Left ventricle myocardium superior (tissue), 1 donor: ENCODE measurements around the gene RIMBP3B. TPM values are rescaled to one million over a fixed set of nuclear protein-coding genes. Genes with fewer than 3 reads are reported as not detected.
"Not testable (repeated sequence)": the region's sequence is repeated elsewhere in the genome, so short reads cannot be mapped to it uniquely, and the experiment has no call there.

Source experiments
- ATAC-seq: fragments of 200-7000 bp; cut with Tn5 transposase; one replicate; pipeline ENCODE4 v1.9.1; 2020; ENCODE audit warnings: mild to moderate bottlenecking, moderate library complexity
- DNase-seq: peaks from one replicate; pipeline ENCODE4 v3.0.0-alpha.2; 2020
- intact Hi-C: fragments of 100-400 bp; cut with micrococcal nuclease; formaldehyde crosslinking; loops from one replicate; pipeline ENCODE4 v1.11.0; 2022
- total RNA-seq: library from RNA; stranded (reverse); fragmentation: NEBNext Ultra II Directional; extraction: Animal tissue kit (Norgen Biotek cat#: 25700); gene quantifications from one replicate; pipeline ENCODE4 v1.2.1, GENCODE V29; 2021
- donor health status: DM: no; HTN: yes; CAD: no; lungs with severe emphysema.

Gene RIMBP3B
- total RNA-seq, 1 donor from 2014 or later: 0.05 TPM

DNA sequence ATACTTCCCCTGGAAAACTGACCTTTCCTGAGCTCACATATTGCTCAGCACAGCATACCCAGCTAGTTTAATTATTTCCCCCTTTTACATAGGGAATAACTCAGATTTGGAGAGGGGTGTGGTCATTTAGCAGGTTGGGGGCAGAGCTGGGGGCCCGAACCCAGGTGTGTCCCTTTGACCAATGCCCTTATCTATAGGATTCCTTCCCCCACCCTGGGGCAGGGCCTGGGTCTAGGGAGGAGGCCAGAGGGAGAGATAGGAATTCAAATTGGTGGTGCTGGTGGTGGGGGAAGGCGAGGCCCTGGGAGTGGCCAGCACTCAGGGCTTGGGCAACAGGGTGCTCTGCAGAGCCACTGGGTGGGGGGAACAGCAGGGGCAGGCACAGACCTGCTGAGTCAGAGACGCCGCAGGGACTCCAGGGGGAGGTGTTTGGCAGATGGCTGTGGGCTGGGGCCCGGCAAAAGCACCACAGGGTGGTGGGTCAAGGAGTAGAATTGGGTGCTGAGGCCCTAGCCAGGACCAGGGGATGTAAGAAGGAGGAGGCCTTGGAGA lies 19.3 kb downstream of the RIMBP3B start:
- DNase-seq, ATAC-seq, intact Hi-C loops: not testable (repeated sequence)

DNA sequence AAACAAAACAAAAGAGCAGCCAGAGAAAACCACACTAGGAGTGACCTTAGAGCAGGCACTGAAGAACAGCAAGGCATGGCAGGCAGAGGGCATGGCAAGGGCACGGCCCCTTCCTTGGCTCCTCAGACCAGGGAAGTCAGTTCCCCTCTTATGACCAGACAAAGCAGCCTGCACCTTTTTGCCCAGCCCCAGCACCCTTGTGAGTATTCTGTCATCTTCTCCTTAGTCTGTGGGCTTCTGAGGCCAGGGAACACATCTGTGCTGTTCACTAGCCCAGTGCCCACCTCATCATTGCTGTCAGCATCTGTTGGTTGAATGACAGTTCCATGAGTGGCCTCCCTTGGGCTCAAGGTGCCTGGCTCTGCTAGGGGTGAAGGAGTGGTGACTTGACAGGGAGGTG lies 23.6 kb downstream of the RIMBP3B start:
- DNase-seq, ATAC-seq, intact Hi-C loops: not testable (repeated sequence)

DNA sequence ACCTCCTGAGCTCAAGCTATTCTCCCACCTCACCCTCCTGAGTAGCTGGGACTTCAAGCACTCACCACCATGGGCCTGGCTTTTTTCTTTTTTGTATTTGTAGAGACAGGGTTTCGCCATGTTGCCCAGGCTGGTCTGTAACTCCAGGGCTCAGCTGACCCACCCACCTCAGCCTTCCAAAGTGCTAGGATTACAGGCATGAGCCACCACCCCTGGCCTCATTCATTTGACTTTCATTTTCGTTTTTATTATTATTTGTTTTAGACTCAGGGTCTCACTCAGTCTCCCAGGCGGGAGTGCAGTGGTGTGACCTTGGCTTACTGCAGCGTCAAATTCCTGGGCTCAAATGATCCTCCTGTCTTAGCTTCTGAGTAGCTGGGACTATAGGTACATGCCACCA lies 24.2 kb downstream of the RIMBP3B start:
- intact Hi-C loops, DNase-seq, ATAC-seq: not testable (repeated sequence)

DNA sequence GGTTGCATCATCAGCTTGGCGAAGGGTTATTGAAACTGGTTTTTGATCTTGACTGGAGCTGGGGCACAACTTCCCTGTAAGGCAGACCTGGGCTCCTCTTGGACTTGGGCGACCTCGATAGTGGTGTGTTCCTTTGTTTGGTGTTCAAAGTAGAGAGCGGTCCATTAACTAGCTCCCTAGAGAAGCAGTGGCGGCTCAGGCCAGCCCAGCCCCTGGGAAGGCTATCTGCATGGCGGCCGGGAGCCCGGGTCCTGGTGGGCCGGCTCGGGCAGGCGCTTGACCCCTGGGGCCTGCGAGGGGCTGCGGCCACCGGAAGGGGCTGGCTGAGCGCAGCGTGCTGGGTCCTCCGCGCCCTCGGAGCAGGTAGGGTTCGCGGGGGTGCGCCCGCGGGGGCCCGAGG lies 32.8 kb downstream of the RIMBP3B start:
- peak; percentile 15 for ATAC-seq
- intact Hi-C loops, DNase-seq: not testable (repeated sequence)

DNA sequence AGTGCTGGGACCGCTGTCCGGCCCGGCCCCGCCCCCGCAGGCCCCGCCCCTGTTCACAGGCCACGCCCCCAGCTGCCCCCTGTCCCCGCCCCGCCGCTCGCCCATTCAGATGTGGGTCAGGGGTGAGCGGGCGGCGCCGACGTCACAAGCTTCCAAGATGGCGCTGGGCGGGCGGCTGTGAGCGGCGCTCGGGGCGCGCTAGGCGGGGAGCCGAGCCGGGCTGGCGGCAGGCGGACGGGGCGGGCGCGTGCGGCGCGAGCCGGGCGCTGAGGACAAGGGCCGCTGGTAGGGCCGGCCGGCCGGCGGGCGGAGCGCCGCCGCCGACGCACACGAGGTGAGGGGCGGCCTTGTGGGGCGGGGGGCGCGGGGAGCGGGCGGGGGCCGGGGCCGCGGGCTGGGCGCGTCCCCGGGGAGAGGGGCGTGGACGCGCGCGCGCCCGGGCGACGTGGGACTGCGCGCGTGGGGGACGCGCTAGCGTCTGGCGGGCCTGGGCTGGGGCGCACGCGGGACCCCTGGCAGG lies 33.7 kb downstream of the RIMBP3B start, which contains the start of gene HIC2:
Gene HIC2, plus strand, starts transcription at position 145 of the 520 bp plus-strand sequence. CDS start 25,461 bp downstream, outside the sequence.
- DNase-seq, intact Hi-C loops: not testable (repeated sequence)
- peak; percentile 97 for ATAC-seq

DNA sequence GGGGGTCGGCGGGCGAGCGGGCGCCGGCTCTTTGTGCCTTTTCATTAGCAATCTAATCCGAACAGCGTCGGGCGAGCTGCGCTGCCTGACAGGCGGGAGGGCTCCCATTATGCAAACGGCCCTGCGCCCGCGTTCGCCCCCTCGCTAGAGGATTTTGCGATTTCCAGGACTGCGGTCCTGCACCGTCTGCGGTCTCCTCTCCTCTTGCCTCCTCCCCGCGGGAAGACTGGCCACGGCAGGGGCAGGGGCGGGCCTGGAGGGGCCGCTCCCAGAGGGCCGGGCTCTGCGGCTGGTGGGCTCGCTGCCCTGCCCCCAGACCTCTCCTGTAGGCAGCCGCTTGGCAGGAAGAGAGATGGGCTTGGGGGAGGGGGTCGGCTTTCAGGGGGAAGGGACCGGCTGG lies 34.3 kb downstream of the RIMBP3B start:
- intact Hi-C loops: not testable (repeated sequence)
- peak; percentile 15 for ATAC-seq
- DNase-seq: peak; percentile 52

DNA sequence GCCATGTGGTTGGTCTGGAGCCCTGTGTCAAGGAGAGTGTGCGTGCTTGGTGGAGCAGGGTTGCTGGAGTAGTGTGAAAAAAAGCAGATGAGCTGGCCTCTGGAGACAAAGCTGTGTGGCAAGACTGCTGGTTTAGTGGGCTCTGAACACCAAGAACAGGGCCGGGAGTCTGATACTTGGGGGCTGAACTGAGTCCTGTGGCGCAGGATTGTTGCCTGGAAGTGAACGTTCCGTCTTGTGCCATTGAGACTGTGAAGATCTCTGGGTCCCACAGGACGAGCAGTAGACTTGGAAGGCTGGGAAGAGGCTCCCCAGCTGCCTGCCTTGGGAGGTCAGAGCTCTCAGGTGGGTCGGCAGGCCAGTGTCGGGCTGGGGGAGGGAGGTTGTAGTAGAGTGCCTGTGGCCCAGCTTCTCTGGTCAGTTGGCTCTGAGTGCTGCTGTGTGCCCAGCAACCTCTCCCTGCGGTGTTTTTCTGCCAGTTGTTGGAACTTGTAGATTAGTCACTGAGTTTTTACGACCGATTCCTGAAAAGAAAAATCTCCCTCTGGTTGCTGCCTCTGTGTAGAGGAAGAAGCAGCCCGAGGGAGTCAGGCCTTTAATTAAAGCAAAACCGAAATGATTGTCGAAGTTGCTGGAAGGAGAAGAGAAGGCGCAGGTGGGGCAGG lies 35.6 kb downstream of the RIMBP3B start:
- intact Hi-C loops, DNase-seq, ATAC-seq: not testable (repeated sequence)

DNA sequence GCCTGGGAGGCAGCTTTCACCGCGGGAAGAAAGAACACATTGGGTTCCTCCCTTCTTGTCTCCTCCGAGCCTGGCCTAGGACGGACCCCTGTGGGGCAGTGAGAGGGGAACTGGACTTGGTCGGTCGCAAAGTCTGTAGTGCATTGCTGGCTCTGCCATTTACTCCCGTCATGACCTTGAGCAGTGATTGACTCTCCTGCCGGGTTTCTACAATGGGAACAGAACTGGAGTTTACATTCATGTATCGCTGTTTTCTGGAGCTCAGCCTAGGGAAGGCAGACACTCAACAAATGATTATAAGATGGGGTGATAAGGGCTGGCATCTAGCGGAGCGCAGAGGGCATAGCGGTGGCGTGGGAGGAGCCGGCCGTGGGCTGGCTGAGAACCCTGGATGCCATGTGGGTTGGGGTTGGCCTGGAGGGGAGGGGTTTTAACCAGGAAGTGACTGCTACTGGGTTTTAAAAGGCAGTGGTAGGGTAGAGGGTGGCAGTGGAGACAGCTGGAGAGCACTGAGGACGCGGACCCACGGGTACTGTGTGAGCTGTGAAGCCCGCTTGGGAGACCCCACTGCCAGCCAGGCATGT lies 36.7 kb downstream of the RIMBP3B start:
- intact Hi-C loops, DNase-seq: not testable (repeated sequence)
- ATAC-seq: peak; percentile 8

DNA sequence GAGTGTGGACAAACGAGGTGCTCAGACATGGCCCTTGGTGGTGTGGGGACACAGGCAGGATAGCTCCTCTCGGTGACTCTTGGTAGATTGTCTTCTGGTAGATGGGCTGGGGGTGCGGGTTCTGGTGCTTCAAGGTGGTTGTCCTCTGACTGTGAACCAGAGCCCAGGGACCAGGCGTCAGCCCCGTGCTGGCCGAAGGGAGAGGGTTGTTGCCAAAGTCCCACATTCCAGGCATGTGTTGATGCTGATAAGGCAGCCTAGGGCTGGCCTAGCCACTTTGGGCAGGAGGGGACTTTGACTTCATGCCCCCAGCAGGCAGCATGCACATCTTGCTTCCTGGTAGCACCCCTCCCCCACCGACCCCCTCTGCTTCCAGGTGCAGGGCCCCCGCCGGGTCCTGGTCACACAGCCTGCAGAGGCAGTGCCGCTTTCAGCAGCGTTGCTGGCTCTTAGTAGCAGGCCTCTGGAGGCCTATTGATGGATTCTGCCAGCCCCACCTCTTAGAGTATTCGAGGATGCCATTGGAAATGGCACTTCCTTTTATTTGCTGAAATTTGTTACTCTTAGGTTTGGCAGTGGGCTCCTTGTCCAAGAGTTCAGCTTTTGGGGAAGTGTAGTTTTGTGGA lies 40.6 kb downstream of the RIMBP3B start:
- intact Hi-C loops, DNase-seq: not testable (repeated sequence)
- peak; percentile 78 for ATAC-seq

DNA sequence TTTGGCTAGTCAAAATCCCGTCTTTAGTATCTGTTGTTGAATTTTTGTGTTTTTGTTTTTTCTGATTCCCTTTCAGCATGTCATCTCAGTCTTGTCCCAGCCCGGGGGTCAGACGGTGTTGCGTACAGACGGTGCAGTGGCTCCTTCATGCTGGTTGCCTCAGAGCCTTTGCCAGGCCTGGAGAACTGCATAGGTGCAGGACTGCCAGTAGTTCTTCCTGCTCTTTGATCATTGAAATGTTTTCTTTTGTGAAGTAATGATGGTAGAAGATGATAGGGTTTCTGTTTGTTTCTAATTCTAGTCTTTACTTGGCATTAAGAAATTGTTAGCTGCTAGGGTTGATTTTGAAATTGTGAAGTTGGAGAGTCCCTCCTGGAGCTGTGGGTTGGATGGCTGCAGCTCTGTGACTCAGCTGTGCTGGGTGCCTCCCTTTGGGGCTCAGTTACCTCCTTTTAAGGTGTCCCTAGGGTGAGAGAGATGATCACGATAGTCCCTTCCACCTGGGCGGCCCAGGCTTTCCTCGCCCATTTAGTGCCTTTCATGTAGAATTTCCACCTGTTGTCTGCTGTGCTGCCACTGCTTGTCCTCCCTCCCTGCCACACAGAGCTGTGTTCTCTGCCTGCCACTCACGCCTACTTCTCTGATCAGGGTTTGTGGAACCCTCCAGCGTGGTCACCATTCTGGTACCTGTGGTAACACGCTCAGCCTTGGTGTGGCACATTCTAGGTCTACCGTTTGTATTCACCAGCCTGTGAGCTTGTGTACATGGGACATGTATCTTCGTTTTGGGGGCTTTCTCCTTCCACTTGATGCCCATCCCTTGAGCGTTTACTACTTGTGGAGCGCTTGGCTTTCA lies 51.1 kb downstream of the RIMBP3B start:
- DNase-seq, intact Hi-C loops, ATAC-seq: not testable (repeated sequence)

DNA sequence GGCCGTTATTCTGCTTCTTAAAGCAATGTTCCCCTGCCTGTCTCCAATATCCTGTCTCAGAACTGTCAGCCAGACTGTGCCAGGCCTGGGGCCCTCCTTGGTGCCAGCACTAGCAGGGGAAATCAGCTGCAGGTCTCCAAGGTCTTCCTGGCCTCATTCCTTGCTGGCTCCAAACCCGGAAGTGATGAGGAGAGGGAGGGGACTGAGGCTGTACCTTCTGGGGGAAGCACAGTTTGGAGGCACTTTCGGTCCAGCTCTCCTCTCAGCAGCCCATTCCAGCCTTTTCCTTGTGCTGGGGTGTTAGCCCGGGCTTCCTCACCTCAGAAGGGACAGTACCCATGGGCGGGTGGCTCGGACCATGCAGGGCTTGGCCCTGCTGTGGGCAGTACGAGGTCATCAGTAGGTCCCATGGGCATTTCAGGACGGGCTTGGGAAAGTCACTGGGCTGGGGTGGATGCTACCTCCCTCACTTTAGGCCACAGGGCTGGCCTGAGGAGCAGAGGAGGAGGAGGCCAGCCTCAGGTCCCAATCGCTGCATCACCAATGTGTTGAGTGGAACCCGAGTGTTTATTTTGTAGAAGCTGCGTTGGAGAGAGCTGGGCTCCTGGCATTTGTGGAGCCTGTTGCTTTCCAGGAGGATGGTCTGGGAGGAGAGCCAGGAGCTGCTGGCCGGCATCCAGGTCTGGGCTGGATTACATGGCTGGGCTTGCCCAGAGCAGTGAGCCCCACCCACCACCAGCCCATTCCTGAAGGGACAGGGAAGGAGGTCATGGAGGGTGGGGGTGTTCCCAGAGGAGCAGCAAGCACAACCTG lies 52.7 kb downstream of the RIMBP3B start:
- ATAC-seq: peak; percentile 81
- intact Hi-C loops, DNase-seq: not testable (repeated sequence)

DNA sequence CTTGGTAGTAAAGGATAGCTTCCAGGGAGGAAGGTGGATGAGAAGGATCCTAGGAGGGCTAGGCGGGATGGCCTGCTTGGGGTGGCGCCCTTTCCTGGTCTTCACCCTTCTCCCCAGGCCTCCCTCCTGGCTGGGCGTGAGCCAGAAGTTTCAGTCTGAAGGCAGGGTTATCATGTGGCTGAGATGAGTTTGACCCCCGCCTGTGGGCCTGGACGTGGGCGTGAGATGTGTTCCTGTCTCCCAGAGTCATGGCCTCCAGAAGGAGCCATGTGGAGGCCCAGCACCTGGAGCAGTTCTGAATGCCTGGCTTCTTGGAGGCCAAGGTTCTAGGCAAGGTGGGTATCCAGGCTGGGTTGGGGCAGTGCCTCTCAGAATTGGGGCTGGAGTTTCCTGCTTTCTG lies 54.5 kb downstream of the RIMBP3B start:
- intact Hi-C loops, ATAC-seq: not testable (repeated sequence)

More for the DNA sequence above, 54.5 kb downstream of the RIMBP3B start:
- not testable (repeated sequence) for DNase-seq

Other genes with a start within 250 kb of the RIMBP3B start
- gene HIC2, start 33.6 kb downstream of the RIMBP3B start, total RNA-seq: 1.2 TPM
- 0.74 TPM for gene TMEM191C, start 83.6 kb downstream of the RIMBP3B start, total RNA-seq
- gene RIMBP3C, start 167.7 kb downstream of the RIMBP3B start, total RNA-seq: not detected
- 51.6 TPM for gene UBE2L3, start 184.0 kb downstream of the RIMBP3B start, total RNA-seq
- 4.9 TPM for gene YDJC, start 246.3 kb downstream of the RIMBP3B start, total RNA-seq
- not detected for gene CCDC116, start 249.0 kb downstream of the RIMBP3B start, total RNA-seq